ENCODE measurements around the gene IL27RA. TPM values are rescaled to one million over a fixed set of nuclear protein-coding genes. Genes with fewer than 3 reads are reported as not detected.
A peak's percentile ranks its signal among the peaks of the same experiment; 100 is the strongest.

The IL27RA gene
- total and polyA plus RNA-seq, 3 donors from 2014 or later: 3.5 to 5.2 (median 4.9) TPM

GRCh38 chr19:14003251-14004055, 28.1 kb upstream of the IL27RA start:
- H3K4me1 ChIP-seq: peaks cover 23% of the 10 kb centered on the region
- DNase-seq: no peak
- no peaks in the 10 kb centered on the region for H3K9me3 ChIP-seq
- intact Hi-C loops (cut with DNase I; ENCODE audit: low total_unique reads): no loop called here
- H3K27me3 ChIP-seq: no peaks in the 10 kb centered on the region
- no peak overlapping the region for H3K4me3 ChIP-seq
- no peaks in the 10 kb centered on the region for H3K36me3 ChIP-seq (ENCODE audit: low read depth, missing control alignments)
- TF ChIP-seq POLR2A (IDR thresholded peaks at IDR 0.05) (no peak), CTCF (IDR thresholded peaks at IDR 0.05) (no peak)
- 51 to 55% methylated on average over 9 to 10 of the region's 10 CpGs for WGBS, 2 donors
- peak overlapping the region; percentile 92 to 94 for H3K27ac ChIP-seq

GRCh38 chr19:14004619-14005348, 26.8 kb upstream of the IL27RA start:
- peak; percentile 73 for DNase-seq
- Histone ChIP-seq H3K9me3 (no peaks in the 10 kb centered on the region), H3K27me3 (no peaks in the 10 kb centered on the region), H3K36me3 (ENCODE audit: low read depth, missing control alignments) (no peaks in the 10 kb centered on the region), H3K4me3 (peak overlapping the region; percentile 95 to 99), H3K4me1 (peaks cover 23% of the 10 kb centered on the region), H3K27ac (peak overlapping the region; percentile 92 to 94)
- 17 to 24% methylated on average over 13 to 14 of the region's 14 CpGs for WGBS, 2 donors
- intact Hi-C loops (cut with DNase I; ENCODE audit: low total_unique reads): no loop called here
- no peak for TF ChIP-seq CTCF (IDR thresholded peaks at IDR 0.05)
- TF ChIP-seq POLR2A (IDR thresholded peaks at IDR 0.05): no peak

GRCh38 chr19:14005349-14006084, 26.0 kb upstream of the IL27RA start:
- DNase-seq: peak; percentile 95
- H3K4me1 ChIP-seq: peaks cover 23% of the 10 kb centered on the region
- TF ChIP-seq POLR2A (IDR thresholded peaks at IDR 0.05) (no peak), CTCF (IDR thresholded peaks at IDR 0.05) (no peak)
- H3K27ac ChIP-seq: peak overlapping the region; percentile 92 to 94
- no peaks in the 10 kb centered on the region for H3K36me3 ChIP-seq (ENCODE audit: low read depth, missing control alignments)
- H3K4me3 ChIP-seq: peak overlapping the region; percentile 95 to 99
- no peaks in the 10 kb centered on the region for H3K27me3 ChIP-seq
- 3 to 8% methylated on average over 13 to 35 of the region's 50 CpGs for WGBS, 2 donors
- intact Hi-C loops (cut with DNase I; ENCODE audit: low total_unique reads): no loop called here
- no peaks in the 10 kb centered on the region for H3K9me3 ChIP-seq

- WGBS, 2 donors: 0% methylated on average over 38 to 47 of the region's 58 CpGs
- peak within 1 kb of the TSS; percentile 94 to 98 for H3K27ac ChIP-seq
- no peaks in the 10 kb centered on the region for H3K36me3 ChIP-seq (ENCODE audit: low read depth, missing control alignments)
- intact Hi-C loops (cut with DNase I; ENCODE audit: low total_unique reads): no loop called here
- peak in 2 of 3 experiments; percentile 16 to 31 for TF ChIP-seq CTCF (IDR thresholded peaks at IDR 0.05)
- no peak for TF ChIP-seq POLR2A (IDR thresholded peaks at IDR 0.05)
- DNase-seq: peak; percentile 98
- H3K27me3 ChIP-seq: no peaks in the 10 kb centered on the region
- H3K4me3 ChIP-seq: peak within 1 kb of the TSS; percentile 95 to 99
- H3K9me3 ChIP-seq: no peaks in the 10 kb centered on the region
- peaks cover 23% of the 10 kb centered on the region for H3K4me1 ChIP-seq
These were observed 25.3 kb upstream of the IL27RA start, which contains the start of gene RFX1 for GRCh38 chr19:14006085-14006765. Gene RFX1, minus strand, starts transcription at chr19:14006320. Its CDS starts 12,477 bp downstream, at chr19:13993843.

Measured in testis (tissue), 3 donors.